GM12872 (cell line): Measurements from ENCODE around the gene FEZ2.

Experiments
- CTCF ChIP-seq: IDR thresholded peaks from 3 replicates; pipeline ENCODE4 v1.5.1; 2011; ENCODE audit warnings: low read depth, mild to moderate bottlenecking, low read length, moderate library complexity; ENCODE audit not compliant: insufficient read depth

FEZ2 gene

GRCh38 chr2:36587101-36587500, 10.9 kb downstream of the FEZ2 start:
- TF ChIP-seq CTCF, result no peak

DNA sequence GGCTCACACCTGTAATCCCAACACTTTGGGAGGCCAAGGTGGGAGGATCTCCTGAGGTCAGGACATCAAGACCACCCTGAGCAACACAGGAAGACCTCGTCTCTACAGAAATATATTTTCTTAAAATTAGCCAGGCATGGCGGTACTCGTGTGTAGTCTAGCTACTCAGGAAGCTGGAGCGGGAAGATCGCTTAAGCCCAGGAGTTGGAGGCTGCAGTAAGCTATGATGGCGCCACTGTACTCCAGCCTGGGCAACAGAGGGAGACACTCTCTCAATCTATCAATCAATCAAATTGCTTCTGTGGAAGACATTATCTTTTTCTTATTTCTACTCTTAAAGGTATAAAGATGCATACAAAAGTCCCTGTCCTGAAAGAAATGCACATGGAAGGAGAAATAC, 11.3 kb downstream of the FEZ2 start:
- TF ChIP-seq CTCF, result no peak

DNA sequence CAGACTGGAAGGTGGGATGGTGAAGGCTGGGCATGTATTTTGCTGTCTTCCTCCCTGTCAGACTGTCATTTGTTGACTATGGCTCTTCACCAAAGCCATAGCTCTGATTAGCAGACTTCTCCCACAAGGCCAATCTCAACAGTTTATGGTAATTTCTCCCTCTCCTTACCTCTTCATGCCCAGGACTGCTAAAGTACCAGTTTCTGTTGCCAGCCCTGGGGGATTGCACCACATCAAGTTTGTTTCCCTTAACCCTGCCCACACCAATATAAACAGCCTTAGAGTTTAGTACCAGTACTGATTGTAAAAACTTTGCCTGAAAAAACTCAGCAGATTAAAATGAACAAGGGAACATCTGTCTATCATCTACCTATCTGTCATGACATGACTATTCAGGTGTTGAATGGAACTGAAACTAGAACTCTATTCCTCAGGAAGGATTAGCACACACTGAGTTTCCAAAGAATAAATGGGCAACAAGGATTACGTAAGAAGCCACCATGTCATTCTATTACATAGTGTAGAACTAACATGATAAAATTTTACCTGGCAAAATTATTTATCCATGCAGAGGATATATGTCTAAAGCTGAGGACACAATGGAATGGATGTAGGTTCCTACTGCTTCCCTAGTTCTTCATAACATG, 13.7 kb downstream of the FEZ2 start:
- TF ChIP-seq CTCF, result no peak

GRCh38 chr2:36582951-36583350, 15.0 kb downstream of the FEZ2 start:
- no peak for TF ChIP-seq CTCF

DNA sequence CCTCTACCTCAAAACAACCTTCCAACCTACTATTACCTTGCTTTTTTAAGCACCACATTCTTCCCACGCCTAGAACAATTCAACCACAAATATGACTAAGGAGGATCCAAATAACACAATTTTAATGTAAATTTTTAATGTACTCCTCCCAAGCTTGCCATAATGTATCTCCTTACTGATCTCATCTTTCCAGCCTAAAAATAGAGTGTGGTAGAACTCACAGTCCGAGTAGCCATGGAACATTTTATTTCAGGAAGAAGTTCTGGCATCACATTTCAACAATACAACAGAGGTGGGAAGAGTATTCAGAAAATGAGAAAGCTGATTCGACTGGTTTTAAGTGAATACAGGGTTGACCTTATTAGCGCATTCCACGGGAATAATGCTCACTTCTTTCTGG, 15.4 kb downstream of the FEZ2 start:
- no peak for TF ChIP-seq CTCF

GRCh38 chr2:36579297-36579664, 18.7 kb downstream of the FEZ2 start:
- no peak for TF ChIP-seq CTCF

DNA sequence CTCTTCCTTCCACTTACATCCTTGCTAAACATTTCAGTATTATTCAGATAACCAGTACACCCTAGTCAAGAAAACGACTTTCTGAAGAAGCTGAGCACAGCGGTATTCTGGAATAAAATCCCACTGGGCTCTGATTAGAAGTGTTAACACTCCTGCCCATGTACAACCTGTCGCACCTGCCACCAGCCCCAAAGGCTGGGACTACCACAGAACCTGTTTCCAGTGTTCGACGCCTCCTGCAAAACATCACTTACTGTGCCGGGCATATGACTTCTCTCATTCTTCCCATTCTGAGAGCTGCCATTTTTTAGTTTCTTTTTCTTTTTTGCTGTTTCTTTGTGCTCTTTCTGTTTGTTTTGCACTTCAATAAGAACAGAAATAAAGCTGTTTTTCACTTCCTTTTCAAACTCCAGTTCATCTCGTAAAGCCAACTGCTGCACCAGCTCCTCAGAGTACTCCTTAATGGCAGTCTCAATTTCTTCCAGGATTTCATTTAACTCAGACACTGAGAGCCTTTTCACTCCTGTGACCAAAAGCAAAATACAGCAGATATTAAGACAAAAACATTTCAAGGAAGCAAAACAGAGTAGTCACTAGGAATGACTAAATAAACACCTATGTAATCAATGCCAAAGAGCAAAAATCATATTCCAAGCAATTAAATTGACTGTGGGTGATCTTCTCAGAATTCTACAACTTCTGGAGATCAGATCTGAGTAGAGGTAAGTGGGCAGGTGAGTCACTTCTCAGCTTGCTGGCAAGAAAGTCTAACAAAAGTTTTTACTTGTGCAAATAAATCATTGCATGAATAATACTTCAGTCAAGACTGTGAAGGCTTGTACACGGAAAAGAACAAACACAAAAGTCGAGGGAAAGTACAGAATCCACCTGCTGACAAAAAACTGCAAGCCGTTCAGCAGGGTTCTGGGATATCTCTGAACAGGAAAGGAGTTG, 19.3 kb downstream of the FEZ2 start:
- no peak for TF ChIP-seq CTCF
